Measurements from ENCODE around the gene EXOC3L1. TPM values are rescaled to one million over a fixed set of nuclear protein-coding genes. Genes with fewer than 3 reads are reported as not detected.

EXOC3L1 gene
- total RNA-seq, 1 experiment from 2014 or later = 0.30 TPM

DNA sequence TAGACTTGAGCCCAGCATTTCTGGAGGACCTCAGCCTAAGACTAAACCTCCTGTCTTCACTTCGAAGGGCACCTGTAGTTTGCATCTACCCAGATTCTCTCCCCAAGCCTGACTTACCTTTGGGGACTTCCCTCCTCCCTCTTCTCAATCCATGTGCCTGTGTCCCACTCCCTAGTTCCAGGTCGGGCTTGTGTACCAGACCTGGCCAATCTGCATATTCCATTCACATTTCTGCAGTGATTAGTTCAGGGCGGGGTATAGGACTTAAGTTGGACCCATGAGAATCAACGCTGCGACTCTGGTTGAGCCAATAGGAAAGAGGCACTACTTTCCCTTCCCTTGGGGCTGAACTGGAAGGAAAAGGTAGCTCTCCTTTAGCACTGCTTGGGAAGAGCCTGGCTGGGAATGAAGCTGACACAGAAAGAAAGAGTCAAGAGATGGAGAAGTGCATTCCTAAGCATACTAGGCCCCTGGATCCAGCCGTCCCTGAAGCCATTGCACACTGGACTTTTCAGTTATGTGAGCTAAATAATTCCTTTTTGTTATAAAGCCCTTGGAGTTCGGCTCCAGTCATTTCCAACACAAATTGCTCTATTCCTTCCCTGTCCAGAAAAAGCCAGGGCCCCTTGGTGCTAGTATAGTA, 32.7 kb downstream of the EXOC3L1 start:
- H3K4me2 ChIP-seq (ENCODE audit: low read length) = no peak overlapping the region
- intact Hi-C loops (cut with micrococcal nuclease) = loop anchor here (5.0 kb wide), 1 partner anchor 205 kb away; no protein-coding TSS in a partner anchor

More for the DNA sequence above, 32.7 kb downstream of the EXOC3L1 start:
- no peak overlapping the region for H3K9ac ChIP-seq (ENCODE audit: low read length)
- peaks cover 10 to 34% of the 10 kb centered on the region in 2 experiments; a peak in 3 of 4 replicates for H3K4me1 ChIP-seq (ENCODE audit: control insufficient read depth in 1 of 2, insufficient read depth in 2 of 2, low read length in 2 of 2)
- CTCF ChIA-PET = interaction anchor here (0.9 to 5.7 kb wide), 4 partner anchors 12 to 139 kb away, joined by 3 to 52 read pairs (median 8); partner anchors contain the start of gene NOL3
- no peak overlapping the region for H3K4me3 ChIP-seq (replicated peaks in 1 of 2; ENCODE audit: low read depth in 1 of 2, low read length in 2 of 2)
- ATAC-seq (no peak), DNase-seq (ENCODE audit: low read depth, low spot score) (no peak)
- POLR2A ChIA-PET = interaction anchor here (0.6 kb wide), 1 partner anchor 43 kb away, joined by 8 read pairs; no protein-coding TSS in a partner anchor
- H3K27me3 ChIP-seq (ENCODE audit: insufficient read depth, low read length) = no peaks in the 10 kb centered on the region
- TF ChIP-seq FOSL1 (IDR thresholded peaks at IDR 0.05; ENCODE audit: low read depth) (no peak), SIN3A (IDR thresholded peaks at IDR 0.05; ENCODE audit: low read depth) (no peak), POLR2A (IDR thresholded peaks at IDR 0.05; ENCODE audit: borderline replicate concordance, extremely low read depth, insufficient read depth, insufficient read length) (no peak), ZNF274 (IDR thresholded peaks at IDR 0.05; ENCODE audit: low read depth, low read length) (no peak), CEBPB (IDR thresholded peaks at IDR 0.05; ENCODE audit: low read depth) (no peak), SRF (IDR thresholded peaks at IDR 0.05; ENCODE audit: low read depth) (no peak), POLR2AphosphoS5 (IDR thresholded peaks at IDR 0.05; ENCODE audit: low read depth, low read length) (no peak), ELF1 (IDR thresholded peaks at IDR 0.05; ENCODE audit: borderline replicate concordance, low read depth) (no peak), RAD21 (IDR thresholded peaks at IDR 0.05; ENCODE audit: low read depth) (no peak), TCF7L2 (IDR thresholded peaks at IDR 0.05; ENCODE audit: borderline replicate concordance, extremely low read depth, insufficient read depth, insufficient read length) (no peak), ZFX (IDR thresholded peaks at IDR 0.05) (no peak), EZH2 (IDR thresholded peaks at IDR 0.05) (no peak)
- TF ChIP-seq, protein P1, sequence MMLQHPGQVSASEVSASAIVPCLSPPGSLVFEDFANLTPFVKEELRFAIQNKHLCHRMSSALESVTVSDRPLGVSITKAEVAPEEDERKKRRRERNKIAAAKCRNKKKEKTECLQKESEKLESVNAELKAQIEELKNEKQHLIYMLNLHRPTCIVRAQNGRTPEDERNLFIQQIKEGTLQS (IDR thresholded peaks at IDR 0.05) = no peak
- TF ChIP-seq, protein P2, sequence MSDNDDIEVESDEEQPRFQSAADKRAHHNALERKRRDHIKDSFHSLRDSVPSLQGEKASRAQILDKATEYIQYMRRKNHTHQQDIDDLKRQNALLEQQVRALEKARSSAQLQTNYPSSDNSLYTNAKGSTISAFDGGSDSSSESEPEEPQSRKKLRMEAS (IDR thresholded peaks at IDR 0.05) = no peak
- TF ChIP-seq, protein P3, sequence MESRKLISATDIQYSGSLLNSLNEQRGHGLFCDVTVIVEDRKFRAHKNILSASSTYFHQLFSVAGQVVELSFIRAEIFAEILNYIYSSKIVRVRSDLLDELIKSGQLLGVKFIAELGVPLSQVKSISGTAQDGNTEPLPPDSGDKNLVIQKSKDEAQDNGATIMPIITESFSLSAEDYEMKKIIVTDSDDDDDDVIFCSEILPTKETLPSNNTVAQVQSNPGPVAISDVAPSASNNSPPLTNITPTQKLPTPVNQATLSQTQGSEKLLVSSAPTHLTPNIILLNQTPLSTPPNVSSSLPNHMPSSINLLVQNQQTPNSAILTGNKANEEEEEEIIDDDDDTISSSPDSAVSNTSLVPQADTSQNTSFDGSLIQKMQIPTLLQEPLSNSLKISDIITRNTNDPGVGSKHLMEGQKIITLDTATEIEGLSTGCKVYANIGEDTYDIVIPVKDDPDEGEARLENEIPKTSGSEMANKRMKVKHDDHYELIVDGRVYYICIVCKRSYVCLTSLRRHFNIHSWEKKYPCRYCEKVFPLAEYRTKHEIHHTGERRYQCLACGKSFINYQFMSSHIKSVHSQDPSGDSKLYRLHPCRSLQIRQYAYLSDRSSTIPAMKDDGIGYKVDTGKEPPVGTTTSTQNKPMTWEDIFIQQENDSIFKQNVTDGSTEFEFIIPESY (IDR thresholded peaks at IDR 0.05; ENCODE audit: extremely low read depth, insufficient replicate concordance, low read length) = no peak
- TF ChIP-seq, protein P4, sequence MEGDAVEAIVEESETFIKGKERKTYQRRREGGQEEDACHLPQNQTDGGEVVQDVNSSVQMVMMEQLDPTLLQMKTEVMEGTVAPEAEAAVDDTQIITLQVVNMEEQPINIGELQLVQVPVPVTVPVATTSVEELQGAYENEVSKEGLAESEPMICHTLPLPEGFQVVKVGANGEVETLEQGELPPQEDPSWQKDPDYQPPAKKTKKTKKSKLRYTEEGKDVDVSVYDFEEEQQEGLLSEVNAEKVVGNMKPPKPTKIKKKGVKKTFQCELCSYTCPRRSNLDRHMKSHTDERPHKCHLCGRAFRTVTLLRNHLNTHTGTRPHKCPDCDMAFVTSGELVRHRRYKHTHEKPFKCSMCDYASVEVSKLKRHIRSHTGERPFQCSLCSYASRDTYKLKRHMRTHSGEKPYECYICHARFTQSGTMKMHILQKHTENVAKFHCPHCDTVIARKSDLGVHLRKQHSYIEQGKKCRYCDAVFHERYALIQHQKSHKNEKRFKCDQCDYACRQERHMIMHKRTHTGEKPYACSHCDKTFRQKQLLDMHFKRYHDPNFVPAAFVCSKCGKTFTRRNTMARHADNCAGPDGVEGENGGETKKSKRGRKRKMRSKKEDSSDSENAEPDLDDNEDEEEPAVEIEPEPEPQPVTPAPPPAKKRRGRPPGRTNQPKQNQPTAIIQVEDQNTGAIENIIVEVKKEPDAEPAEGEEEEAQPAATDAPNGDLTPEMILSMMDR (IDR thresholded peaks at IDR 0.05 in 2 of 3, conservative IDR thresholded peaks at IDR 0.05 in 1 of 3; ENCODE audit: borderline replicate concordance in 1 of 3, insufficient read depth in 1 of 3, low read depth in 2 of 3, low read length in 2 of 3) = no peak
- RAD21 ChIA-PET (ENCODE audit: low non-redundant PET in 1 of 2, low total read pairs in 2 of 2, uncharacterized antibody in 2 of 2, unreplicated experiment in 2 of 2) = interaction anchor here (0.5 to 0.6 kb wide), 2 partner anchors 69 to 129 kb away, joined by 4 read pairs; no protein-coding TSS in a partner anchor
- no peaks in the 10 kb centered on the region for H4K20me1 ChIP-seq (ENCODE audit: insufficient read depth)
- no peaks in the 10 kb centered on the region; the same call in 1 of the 2 replicates for H3K79me2 ChIP-seq (ENCODE audit: insufficient read depth, low read length)
- H3K9me3 ChIP-seq (ENCODE audit: control insufficient read depth in 1 of 2, insufficient read depth in 1 of 2, low read depth in 1 of 2, low read length in 2 of 2) = no peaks in the 10 kb centered on the region
- BruUV-seq (replicated peaks) = no TSS peak
- no peaks in the 10 kb centered on the region for H3K36me3 ChIP-seq (ENCODE audit: control insufficient read depth in 1 of 2, insufficient read depth in 2 of 2, low read length in 2 of 2)
- H3K9me2 ChIP-seq (ENCODE audit: insufficient read depth) = no peaks in the 10 kb centered on the region
- H2AFZ ChIP-seq (ENCODE audit: low read depth, low read length, poor library complexity, severe bottlenecking) = no peak overlapping the region
- no peak overlapping the region for H3K27ac ChIP-seq (ENCODE audit: low read depth, low read length)

Data from HCT116 (cell line).